GM19043 (cell line): ENCODE results near the gene SLC35G2.
"Not testable (repeated sequence)": the region's sequence is repeated elsewhere in the genome, so short reads cannot be mapped to it uniquely, and the experiment has no call there.

Experiments used
- ATAC-seq: cut with Tn5 transposase; IDR thresholded peaks from one replicate; pipeline ENCODE4 v1.9.1; 2021; ENCODE audit warnings: low read depth; ENCODE audit not compliant: unreplicated experiment

SLC35G2 gene

DNA sequence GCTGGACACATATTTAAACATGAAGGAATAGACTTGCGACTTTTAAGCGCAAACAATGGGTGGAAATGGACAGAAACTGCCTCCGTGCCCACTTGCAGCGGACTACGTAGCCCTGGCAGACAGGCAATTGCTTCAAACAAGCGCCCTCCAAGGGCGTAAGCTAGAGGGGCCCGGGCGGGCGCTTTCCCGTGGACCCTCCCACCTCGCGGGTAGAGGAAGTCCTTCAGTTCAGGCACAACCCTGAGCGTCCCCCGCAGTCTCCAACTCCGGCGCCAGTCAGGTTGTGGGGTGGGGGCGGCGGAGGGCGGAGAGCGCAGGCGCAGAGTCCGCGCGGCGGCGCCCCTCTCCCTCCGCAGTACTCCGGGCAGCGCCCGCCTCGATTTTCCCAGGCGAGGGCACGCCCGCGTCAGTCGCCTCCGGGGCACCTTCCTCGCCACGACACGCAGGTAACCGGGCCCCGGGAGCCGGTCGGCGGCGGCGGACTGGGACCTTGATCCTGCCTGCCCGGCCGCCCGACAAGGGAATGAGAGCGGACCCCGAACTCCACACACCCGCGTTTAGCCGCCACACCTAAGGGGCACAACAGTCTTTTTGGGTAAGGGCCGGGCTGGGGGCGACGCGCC, at the start of gene SLC35G2:
SLC35G2 (plus strand) TSS at position 358 of the 623 bp plus-strand sequence. CDS start 35,335 bp downstream, outside the sequence.
- ATAC-seq = peak; percentile 34

DNA sequence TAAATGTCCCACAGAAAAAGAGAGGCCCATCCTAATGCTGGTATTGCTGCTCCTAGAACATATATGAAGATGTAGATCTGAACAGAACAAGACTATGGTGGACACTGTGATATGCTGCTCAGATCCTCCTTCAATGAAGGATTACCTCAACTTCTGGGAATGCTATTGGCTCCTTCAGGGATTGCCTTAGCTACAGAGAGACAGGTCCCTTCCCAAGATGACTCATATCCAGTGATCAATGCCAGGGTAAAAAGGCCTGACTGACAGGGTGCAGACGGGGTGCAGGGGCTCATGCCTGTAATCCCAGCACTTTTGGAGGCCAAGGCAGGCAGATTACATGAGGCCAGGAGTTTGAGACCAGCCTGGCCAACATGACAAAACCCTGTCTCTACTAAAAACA, 46.2 kb upstream of the SLC35G2 start:
- no peak for ATAC-seq

DNA sequence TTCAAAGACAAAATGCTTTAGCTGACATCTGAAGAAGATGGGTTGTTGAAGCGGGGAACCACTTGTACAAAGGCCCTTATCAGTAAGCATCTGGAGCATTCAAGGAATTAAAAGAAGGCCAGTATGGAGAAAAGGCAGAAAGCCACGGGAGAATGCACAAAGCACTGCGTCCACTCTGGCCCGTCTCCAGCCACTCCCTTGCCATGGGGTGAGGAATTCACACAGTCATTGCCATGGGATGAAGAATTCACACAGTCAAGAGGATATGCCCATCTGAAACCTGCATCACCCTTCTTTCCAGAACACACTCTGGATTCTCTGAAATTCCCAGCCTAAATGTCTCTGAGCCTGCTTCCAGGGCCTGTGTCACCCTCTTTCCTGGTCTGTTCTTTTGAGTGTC, 40.1 kb upstream of the SLC35G2 start:
- ATAC-seq = no peak

DNA sequence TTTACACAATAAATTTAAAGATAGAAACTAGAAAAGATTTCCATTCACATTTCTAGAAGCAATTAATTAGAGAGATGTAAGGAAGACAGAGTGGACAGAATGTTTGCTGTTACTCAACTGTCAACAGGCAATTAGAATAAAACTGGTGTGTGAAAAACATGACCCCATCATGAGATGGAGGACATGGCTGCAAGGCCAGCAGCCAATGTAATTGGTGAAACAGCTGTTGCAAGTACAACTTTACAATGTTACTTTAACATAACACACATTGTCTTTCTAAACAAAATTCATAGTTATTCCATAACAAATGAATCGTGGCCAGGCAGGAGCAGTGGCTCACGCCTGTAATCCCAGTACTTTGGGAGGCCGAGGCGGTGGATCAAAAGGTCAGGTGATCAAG, 38.2 kb upstream of the SLC35G2 start:
- ATAC-seq = no peak

DNA sequence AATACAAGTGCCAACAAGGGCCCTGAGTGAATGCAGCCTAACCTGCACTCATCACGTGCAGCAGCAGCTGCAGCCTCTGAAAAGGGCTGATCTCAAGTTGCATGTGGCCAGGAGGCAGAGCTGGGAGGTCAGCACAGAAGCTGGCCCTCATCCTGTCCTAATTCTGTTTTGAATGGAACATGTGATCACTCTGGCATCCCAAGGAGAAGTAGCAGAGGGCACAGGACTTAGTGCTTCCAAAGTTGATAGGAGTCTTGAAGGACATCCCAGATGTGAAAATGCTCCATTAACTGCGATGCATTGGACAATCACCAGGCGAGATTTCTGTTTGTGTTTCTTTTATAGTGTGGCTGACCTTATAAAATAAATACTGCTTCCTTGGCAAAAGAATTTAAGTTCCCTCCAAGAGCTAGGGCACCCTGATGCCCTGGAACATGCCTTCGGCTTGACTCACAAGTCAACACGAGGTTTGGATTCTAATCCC, 35.2 kb upstream of the SLC35G2 start:
- no peak for ATAC-seq

DNA sequence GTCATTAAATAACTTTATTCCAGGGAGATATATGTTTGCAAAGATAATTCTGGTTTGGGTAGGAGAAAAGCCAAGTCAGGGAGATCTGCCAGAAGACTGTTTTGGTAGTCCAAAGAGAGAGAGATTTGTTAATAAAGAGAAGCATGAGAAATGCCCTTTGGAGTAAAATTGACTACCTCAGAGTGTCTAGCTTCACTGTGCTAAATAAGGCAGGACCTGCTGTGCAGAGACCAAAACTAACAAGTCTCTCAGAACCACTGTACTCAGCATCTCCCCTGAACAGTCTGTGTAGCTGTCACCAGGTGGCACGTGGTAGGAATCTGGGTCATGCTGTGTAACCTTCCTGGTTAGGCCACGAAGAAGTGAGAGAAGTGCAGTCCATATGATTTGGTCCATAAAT, 31.6 kb upstream of the SLC35G2 start:
- ATAC-seq = peak; percentile 82

DNA sequence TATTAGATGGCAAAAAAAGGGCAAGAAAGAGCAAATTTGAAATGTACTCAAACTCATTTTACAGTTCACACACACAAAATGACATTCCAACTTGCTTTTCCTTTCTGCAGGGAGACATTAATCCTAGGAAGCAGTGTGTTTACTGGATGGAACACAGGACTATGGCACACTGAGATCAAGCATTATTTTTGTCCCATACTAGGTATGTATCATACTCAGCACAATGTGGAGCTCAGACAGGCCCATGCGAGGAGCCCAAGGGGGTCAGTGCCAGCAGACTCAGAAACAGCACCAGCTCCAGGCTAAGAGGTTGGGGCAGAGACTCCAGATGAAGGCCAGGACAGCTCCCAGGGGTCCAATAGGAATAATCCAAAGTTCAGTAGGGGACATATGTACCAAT, 30.8 kb upstream of the SLC35G2 start:
- ATAC-seq = no peak

DNA sequence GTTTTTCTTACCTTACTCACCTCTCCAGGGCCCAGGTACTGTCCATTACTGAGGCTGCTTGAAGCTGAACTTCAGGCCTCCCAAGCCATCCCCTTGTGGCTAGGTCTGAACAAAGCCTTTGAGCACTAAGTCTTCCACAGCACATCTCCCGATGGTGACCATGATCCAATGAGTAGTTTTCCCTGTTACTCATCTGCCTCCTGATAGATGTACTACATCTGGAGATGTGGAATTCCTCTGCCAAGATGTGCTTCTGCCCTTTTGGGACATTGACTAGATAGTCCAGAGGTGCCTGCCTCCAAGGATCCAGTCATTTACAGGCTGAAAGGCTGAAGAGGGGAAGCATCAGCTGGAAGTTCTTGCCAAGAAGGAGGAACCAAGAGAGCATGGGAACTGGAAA, 28.9 kb upstream of the SLC35G2 start:
- no peak for ATAC-seq

DNA sequence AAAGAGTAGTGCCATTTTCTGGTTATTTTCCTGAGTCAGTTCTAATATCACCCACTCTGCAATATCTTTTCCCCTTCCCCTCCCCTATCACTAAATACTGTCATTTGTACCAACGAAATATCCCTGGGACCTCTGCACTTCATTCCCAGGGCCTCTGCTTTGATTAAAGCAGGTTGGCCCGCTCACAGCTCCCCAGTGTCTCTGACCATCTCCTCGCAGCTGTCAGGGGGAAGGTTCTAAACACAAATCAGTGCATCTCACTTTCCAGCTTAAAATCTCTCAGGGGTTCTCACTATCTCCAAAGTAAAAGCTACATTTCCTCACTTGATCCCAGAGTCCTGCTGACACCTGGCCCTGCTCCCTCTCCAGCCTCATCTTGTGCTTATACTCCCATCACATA, 28.1 kb upstream of the SLC35G2 start:
- ATAC-seq = no peak

DNA sequence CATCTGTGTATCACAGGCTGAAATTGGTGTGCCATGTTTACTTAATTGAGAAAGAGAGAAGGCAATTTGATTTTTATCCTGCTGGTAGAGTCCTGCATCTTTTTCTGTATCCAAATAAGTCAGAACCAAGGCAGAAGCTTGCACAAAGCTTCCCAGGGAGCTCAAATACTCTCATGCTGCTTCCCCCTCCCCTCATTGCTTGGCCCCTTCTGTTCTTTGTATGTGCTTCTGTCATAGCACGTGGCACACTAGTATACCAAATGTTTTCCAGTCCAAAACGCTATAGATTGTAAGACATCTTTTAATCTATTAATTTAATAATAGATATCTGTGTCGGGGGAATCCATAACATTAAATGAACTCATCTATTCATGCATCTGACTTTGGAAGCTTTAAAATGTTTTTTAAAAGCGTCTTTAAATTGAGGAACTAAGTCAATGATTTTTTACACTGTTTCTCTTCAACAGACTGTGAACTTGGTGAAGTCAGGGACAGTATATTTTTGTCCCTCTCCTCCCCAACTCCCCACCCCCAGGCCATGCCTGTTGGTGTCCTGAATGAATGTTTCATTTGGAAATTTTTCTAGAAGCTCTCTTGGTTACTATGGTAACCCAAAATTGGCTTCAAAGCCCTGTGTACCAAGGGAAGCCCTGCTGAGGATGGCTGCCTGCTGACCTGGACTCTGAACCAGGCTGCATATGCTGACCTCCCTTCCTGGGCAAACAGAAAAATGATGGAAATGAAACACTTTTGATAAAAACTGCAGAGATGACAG, 26.2 kb upstream of the SLC35G2 start:
- no peak for ATAC-seq

DNA sequence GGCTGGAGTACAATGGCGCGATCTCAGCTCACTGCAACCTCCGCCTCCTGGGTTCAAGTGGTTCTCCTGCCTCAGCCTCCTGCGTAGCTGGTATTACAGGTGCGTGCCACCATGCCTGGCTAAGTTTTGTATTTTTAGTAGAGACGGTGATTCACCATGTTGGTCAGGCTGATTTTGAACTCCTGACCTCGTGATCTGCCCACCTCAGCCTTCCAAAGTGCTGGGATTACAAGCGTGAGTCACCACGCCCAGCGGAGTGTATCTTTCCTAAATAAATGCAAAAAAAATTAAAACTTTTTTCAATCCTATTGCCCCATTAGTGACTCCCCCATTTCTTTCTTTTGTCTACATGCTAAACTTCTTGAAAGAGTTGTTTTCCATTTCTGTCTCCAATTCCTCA, 17.8 kb upstream of the SLC35G2 start:
- not testable (repeated sequence) for ATAC-seq

DNA sequence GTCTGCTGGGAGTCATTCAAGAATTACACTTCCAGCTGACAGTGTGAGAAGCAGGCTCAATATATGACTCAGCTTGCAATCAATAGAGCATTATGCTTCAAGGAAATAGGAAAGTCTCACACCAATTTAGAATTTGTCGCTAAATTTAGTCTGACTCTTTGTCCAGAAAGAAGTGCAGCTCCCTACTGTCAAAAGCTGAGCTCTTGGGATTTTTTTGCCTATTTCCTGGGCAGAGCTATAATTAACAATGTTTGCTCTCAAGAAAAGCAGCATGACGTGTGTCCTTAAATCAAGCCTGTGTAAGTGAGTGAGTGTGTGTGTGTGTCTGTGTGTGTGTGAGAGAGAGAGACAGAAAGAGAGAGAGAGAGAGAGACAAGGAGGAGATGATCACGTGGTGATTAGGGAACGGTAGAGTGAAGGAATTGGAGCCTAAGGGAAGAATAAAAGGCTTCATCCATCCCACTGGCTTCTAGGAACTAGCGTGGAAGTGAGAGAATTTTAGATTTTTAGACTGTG, 16.4 kb upstream of the SLC35G2 start:
- ATAC-seq = peak; percentile 50

DNA sequence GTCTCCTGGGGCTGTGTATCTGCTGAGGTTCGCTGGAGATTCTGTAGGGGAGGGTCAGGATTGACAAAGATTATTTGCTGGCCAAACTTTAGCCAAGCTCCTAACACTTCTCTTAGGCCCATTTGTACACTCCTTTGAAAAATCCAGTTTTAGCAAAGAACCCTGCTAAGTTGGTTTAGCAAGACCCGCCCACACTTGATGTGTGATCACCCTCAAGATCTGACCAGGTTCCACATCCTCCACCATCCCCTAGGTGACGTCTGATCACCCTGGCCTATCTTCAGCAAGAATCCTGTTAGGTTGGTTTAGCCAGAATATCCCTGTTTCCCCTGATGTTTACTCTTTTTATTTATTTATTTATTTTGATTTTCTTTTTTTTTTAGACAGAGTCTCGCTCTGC, 14.8 kb upstream of the SLC35G2 start:
- no peak for ATAC-seq

DNA sequence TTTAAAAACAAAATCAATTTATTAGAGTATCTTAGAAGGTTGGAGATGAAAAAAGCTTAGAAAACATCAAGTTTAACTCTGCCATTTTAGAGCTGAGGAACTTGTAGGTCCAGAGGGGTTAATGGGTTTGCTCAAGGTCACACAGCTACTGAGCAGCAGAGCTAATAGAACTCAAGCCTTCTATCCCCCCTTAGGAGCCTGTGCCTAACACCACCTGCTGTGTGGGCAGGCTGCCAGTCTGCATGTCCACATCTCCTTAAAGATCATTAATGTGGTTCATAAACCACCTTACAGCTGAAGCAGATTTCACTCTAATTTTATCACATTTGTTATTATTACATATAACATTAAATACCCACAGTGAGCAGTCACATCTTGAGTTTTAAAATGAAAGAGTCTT, 14.1 kb upstream of the SLC35G2 start:
- no peak for ATAC-seq

DNA sequence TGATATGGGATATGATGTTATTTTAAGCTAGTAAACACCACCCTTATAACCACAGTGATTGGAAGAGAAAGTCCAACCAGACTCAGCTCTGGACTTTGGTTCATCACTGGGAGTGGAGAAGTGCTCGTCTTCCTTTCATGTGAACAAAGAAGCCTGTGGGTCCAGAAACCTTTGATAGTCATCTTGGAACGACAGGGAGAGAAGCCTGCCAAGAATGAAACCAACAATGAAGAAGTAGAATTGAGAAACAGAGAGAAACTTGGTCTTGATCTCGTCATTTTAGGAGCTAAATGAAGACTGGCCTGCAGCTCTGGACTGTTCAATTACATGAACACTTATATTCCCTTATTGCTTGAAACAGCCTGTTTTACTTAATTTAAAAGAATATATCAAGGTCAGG, 13.1 kb upstream of the SLC35G2 start:
- no peak for ATAC-seq

DNA sequence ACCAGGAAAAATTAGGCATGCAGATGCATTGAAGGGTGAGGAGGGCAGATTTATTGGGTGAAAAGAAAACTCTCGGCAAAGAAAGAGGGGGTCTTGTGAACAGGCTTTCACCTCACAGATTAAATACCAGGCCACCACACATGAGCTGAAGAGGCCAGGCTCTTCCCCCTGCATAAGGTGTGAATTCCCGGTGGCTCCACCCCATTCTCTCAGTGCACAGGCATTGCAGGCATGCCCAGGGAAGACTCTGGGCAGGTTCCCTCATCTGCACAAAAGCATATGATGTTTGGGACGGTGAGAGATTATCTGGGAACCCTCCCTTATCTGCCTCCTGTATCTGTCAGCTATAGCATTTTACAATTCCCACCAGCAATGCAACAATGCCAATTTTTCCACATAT, 7.2 kb upstream of the SLC35G2 start:
- ATAC-seq = no peak

DNA sequence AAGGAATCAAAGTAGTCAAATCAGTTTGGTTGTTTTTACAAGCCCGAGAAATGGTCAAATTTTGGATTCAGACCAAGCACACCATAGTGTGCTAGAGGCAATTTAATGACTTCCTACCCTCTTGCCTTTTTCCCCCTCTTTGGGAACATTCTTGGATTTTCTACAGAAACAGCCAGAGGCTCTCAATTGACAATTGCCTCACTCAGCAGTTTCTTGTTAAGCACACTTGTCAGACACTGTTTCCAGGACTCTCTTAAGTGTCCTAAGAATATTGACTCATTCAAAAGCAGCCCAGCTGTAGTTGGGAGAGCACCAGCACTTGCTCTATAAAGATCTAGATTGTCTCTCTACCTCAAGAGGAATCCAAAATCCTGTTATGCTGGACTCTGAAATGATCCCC, 1.5 kb upstream of the SLC35G2 start:
- ATAC-seq = no peak

DNA sequence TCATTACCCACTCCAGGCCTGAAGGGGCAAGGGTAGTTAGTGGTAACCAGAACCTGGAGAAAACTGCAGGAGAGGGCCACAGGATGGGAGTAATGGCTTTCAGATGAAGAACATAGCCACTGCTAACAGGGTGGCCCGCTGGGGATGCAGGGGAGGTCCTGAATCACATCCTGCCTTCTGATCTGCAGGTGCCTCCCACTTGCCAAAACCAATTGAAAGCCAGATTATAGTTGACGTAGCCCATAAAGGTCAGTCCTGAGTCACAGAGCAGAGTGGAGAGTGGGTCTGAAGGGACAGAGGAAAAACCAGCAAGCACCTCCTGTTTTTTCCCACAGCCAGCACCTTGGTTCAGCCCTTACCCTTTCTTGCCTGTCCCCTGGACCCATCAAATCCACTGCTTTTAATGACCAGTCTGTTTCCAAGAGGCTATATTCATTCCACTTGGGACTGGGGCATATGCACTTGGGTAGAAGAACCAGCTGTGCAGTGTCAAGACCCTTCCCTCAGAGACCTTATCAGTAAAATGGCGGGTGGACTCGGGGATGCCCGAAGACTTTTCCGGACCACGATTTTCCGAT, 646 bp upstream of the SLC35G2 start:
- ATAC-seq = no peak

DNA sequence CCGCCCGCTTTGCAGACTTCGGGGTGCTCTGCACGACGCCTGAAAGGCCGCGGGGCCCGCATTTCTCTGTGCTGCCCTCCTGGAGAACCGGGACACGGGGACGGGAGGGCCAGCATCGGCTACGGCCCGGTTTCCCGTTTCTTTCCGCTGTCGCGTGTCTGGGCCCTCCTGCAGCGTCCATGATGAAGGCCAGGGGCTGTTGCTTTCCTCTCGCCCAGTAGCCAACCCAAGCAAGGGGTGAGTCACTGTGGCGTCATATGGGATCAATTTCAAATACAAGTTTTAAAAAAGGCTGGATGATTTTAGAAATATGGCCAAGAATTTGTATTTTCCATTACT, 435 bp downstream of the SLC35G2 start:
- ATAC-seq = peak; percentile 26

DNA sequence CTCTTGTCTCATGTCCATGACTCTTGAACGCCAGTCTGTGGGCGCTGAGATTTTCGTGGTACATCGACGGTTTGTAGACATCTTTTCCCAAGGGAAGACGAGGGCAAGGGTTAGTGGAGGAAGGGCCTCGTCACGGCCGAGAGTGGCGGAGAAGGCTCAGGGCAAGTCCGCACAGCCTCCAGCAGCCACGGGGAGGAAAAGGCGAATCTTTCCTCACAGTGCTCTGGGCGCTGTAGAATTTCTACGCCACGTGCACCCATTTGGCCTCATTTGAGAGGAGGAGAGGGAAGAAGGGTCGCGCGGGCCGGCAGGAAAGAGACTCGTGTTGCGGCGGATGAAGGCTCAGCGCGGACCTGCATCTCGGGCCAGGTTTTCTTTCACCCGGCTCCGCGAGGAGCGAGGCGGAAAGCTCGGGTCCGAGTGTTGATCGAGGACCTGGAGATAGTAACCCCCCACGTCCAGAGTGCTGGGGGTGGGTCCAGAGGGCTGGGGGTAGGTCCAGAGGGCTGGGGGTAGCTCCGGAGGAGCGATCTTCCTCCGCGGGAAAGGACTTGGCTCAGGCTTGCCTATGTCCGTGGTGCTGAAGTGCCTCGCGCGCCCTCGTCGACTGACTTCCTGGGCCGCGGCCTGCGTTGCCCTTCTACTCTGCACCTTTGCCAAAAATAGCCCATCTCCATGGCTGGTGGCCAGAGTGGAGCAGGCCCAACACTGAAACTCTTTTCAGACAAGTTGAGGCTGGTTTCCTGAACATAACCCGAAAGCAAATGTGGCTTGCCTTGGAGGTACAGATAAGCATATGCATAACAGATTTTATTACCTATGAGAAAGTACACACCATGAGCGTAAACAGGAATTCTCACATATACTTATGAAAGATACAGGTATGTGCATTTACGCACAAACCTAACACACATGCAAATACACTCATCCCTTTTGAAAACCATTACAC, 1.1 kb downstream of the SLC35G2 start:
- no peak for ATAC-seq

DNA sequence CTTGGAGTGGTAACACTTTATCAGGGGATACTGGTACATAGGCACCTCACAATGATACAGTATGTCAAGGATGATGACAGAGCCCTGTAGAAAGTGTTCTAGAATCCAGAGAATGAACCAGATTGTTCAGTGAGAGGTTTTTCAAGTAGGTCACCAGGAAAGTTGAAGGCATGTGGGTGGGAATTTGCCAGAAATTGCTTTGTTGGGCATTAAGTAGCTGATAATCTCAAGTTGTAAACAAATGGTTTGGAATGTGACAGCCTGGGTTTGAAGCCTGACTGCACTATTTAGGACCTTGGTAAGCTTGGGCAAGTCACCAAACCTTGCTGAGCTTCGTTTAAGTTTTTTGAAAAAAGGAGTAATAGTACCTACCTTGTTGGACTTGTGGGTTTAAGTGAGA, 12.5 kb downstream of the SLC35G2 start:
- no peak for ATAC-seq
